T47D (cell line): Measurements from ENCODE around the gene TNIK.
"Not testable (repeated sequence)": the region's sequence is repeated elsewhere in the genome, so short reads cannot be mapped to it uniquely, and the experiment has no call there.

ENCODE experiments used
- DNase-seq, 2 experiments: peaks; one replicate each; pipeline versions ENCODE4 v3.0.0 to v3.0.0-alpha.2; 2011 to 2012; ENCODE audit warnings: low read depth in 1 of 2, low spot score in 1 of 2
- JUND ChIP-seq: IDR thresholded peaks from 2 replicates; pipeline ENCODE4 v1.6.1; 2012; ENCODE audit warnings: low read depth
- in situ Hi-C: cut with HindIII; loops from 2 replicates; pipeline ENCODE4 v1.10.0; 2016; ENCODE audit warnings: low sequenced_read_pairs, low pct_unique_long_range_greater_than_20kb

TNIK gene

GRCh38 chr3:171391432-171391831 lies 68.8 kb downstream of the TNIK start:
- no peak for TF ChIP-seq JUND
- in situ Hi-C loops: no loop called here
- DNase-seq: no peak

GRCh38 chr3:171390051-171390941 lies 69.9 kb downstream of the TNIK start:
- TF ChIP-seq JUND: no peak
- in situ Hi-C loops: no loop called here
- no peak for DNase-seq

- no peak for TF ChIP-seq JUND
- DNase-seq: no peak
- in situ Hi-C loops: no loop called here
Observed at GRCh38 chr3:171389491-171389890, 70.7 kb downstream of the TNIK start.

- in situ Hi-C loops: no loop called here
Observed at GRCh38 chr3:171388527-171388926, 71.7 kb downstream of the TNIK start.

DNA sequence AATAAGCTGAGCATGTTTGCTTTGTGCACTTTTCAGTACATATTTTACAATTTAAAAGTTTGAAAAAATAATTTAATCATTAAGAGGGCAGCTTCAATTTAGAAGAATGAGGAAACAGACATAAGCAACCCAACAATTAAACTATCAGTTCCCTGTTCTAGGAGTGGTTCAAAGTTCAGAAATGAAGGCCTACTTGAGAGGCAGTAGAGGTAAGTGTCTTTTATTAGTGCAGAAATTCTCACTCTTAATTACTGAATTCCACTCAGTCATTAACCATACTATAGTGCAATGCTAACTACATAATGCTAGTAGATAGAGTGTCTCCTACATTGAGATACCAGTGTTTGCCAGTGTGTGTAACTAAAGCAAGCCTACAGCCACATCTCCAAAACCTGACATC lies 73.1 kb downstream of the TNIK start:
- no peak for TF ChIP-seq JUND
- in situ Hi-C loops: no loop called here
- no peak for DNase-seq

More at GRCh38 chr3:171388527-171388926, 71.7 kb downstream of the TNIK start:
- no peak for TF ChIP-seq JUND
- DNase-seq: peak in 1 of 2 experiments; percentile 55

- in situ Hi-C loops: no loop called here
- no peak for TF ChIP-seq JUND
- DNase-seq: no peak
Observed at GRCh38 chr3:171385086-171385485, 75.1 kb downstream of the TNIK start.

GRCh38 chr3:171384101-171384891 lies 75.9 kb downstream of the TNIK start:
- TF ChIP-seq JUND: no peak
- no peak for DNase-seq
- in situ Hi-C loops: no loop called here

- no peak for TF ChIP-seq JUND
- DNase-seq: peak; percentile 59 to 81
- in situ Hi-C loops: no loop called here
Observed at GRCh38 chr3:171383206-171384018, 76.8 kb downstream of the TNIK start.

GRCh38 chr3:171382347-171382746 lies 77.9 kb downstream of the TNIK start:
- in situ Hi-C loops, DNase-seq: not testable (repeated sequence)

- DNase-seq: no peak
- no peak for TF ChIP-seq JUND
- in situ Hi-C loops: no loop called here
Observed at GRCh38 chr3:171380711-171381425, 79.3 kb downstream of the TNIK start.

- peak in 1 of 2 experiments; percentile 60 for DNase-seq
- TF ChIP-seq JUND: no peak
- in situ Hi-C loops: no loop called here
Observed at GRCh38 chr3:171379961-171380483, 80.2 kb downstream of the TNIK start.

- no peak for TF ChIP-seq JUND
- in situ Hi-C loops: no loop called here
Observed at GRCh38 chr3:171379281-171379680, 80.9 kb downstream of the TNIK start.

More at GRCh38 chr3:171379281-171379680, 80.9 kb downstream of the TNIK start:
- DNase-seq: no peak
